HepG2 (cell line): ENCODE results near the gene ITGA2. TPM values are rescaled to one million over a fixed set of nuclear protein-coding genes. Genes with fewer than 3 reads are reported as not detected.

Experiments used
- ATAC-seq: fragments of 200-7000 bp; cut with Tn5 transposase; 3 replicates; pipeline ENCODE4 v1.9.1; 2020; ENCODE audit warnings: mild to moderate bottlenecking, moderate library complexity
- BruUV-seq: library from RNA; stranded (reverse); fragments of 400-500 nt; replicated peaks from 2 replicates; lab custom pipeline; 2021; lab: Mats Ljungman, UMichigan
- CTCF ChIA-PET: fragments of 300-600 bp; formaldehyde crosslinking; extraction: SDS; loops from one replicate; lab custom pipeline; 2021; ENCODE audit warnings: low total read pairs, inconsistent platforms, low intra/inter-chr PET ratio; lab: Yijun Ruan, JAX
- POLR2A ChIA-PET: fragments of 350-600 bp; sonication (Branson Sonifier 250); formaldehyde crosslinking; loops from one replicate; lab custom pipeline; 2020; ENCODE audit warnings: antibody characterized with exemption, inconsistent platforms; lab: Yijun Ruan, JAX
- DNase-seq: peaks from one replicate; pipeline ENCODE4 v3.0.0-alpha.2; 2015; ENCODE audit warnings: low spot score
- FAIRE-seq: peaks from 3 replicates; lab custom pipeline; 2011; peaks lifted over from hg19 to GRCh38; lab: Jason Lieb, UNC
- H2AFZ ChIP-seq: one replicate; pipeline ENCODE4 v1.6.1; 2011; ENCODE audit warnings: low read length, inconsistent platforms
- H3K27ac ChIP-seq: fragments of 300-600 bp; 3 replicates; pipeline ENCODE4 v1.8.0; 2011; ENCODE audit warnings: mixed run types, mild to moderate bottlenecking, mixed read lengths, low read length, inconsistent platforms; ENCODE audit not compliant: insufficient read depth; ENCODE audit errors: extremely low read length
- H3K27me3 ChIP-seq, 2 experiments: fragments of 200-600 bp in 1 of 2; 2 replicates in 1 of 2; 3 replicates in 1 of 2; pipeline versions ENCODE4 v1.6.0 to v1.8.0; 2011; ENCODE audit warnings: low read length in 2 of 2, mild to moderate bottlenecking in 2 of 2, moderate library complexity in 2 of 2, inconsistent platforms in 1 of 2; ENCODE audit not compliant: insufficient read depth in 2 of 2, control insufficient read depth in 1 of 2
- H3K36me3 ChIP-seq, 2 experiments: fragments of 200-600 bp in 1 of 2; replicated peaks in 1 of 2; 2 replicates in 1 of 2; 3 replicates in 1 of 2; pipeline versions ENCODE4 v1.5.1 to v1.8.0; 2011; ENCODE audit warnings: low read length in 2 of 2, inconsistent platforms in 1 of 2; ENCODE audit not compliant: insufficient read depth in 2 of 2, control insufficient read depth in 1 of 2
- H3K4me1 ChIP-seq: 2 replicates; pipeline ENCODE4 v1.5.1; 2012; ENCODE audit warnings: low read length, inconsistent platforms; ENCODE audit not compliant: insufficient read depth
- H3K4me2 ChIP-seq: 2 replicates; pipeline ENCODE4 v1.6.0; 2011; ENCODE audit warnings: low read depth, low read length, inconsistent platforms
- H3K4me3 ChIP-seq, 3 experiments: fragments of 200-600 bp in 1 of 3; sonication (generic), shearing (Covaris generic) in 1 of 3; replicated peaks in 1 of 3; 2 replicates each; pipeline ENCODE4 v1.5.1; 2011 to 2016; ENCODE audit warnings: low read length in 3 of 3, inconsistent platforms in 2 of 3, low read depth in 2 of 3, mild to moderate bottlenecking in 2 of 3, control low read depth in 1 of 3, mixed read lengths in 1 of 3; ENCODE audit not compliant: insufficient read depth in 1 of 3
- H3K79me2 ChIP-seq: one replicate; pipeline ENCODE4 v1.6.1; 2011; ENCODE audit warnings: low read length, inconsistent platforms; ENCODE audit not compliant: insufficient read depth
- H3K9ac ChIP-seq: 2 replicates; pipeline ENCODE4 v1.6.0; 2011; ENCODE audit warnings: mild to moderate bottlenecking, low read depth, low read length, inconsistent platforms; ENCODE audit not compliant: insufficient read depth
- H3K9me3 ChIP-seq: 2 replicates; pipeline ENCODE4 v1.5.1; 2012; ENCODE audit warnings: mild to moderate bottlenecking, low read length
- H4K20me1 ChIP-seq: 2 replicates; pipeline ENCODE4 v1.6.0; 2011; ENCODE audit warnings: inconsistent platforms, mild to moderate bottlenecking, low read length, moderate library complexity; ENCODE audit not compliant: insufficient read depth
- BHLHE40 ChIP-seq: IDR thresholded peaks from 2 replicates; pipeline ENCODE4 v1.6.1; 2011; ENCODE audit warnings: low read length, improper control_type of control experiment
- SCMH1 ChIP-seq: sonication (generic); formaldehyde crosslinking; IDR thresholded peaks from 2 replicates; pipeline ENCODE4 v1.9.0; 2021; ENCODE audit warnings: missing genetic modification reagents, mild to moderate bottlenecking, borderline replicate concordance
- TGIF2 ChIP-seq: IDR thresholded peaks from 2 replicates; pipeline ENCODE4 v1.6.1; 2016; ENCODE audit warnings: control low read depth, missing compliant biosample characterization
- ZNF674 ChIP-seq: sonication (generic); formaldehyde crosslinking; IDR thresholded peaks from 2 replicates; pipeline ENCODE4 v1.5.0; 2020; ENCODE audit warnings: low read depth, mild to moderate bottlenecking, missing genetic modification reagents
- WGBS: methylation state at CpG from one replicate; pipeline ENCODE4 v1.1.6; 2017; ENCODE audit warnings: low lambda C conversion rate; 5-methylcytosine and 5-hydroxymethylcytosine counted together
- in situ Hi-C: cut with HindIII; loops from 2 replicates; pipeline ENCODE4 v1.10.0; 2017; ENCODE audit warnings: low pct_unique_long_range_greater_than_20kb; ENCODE audit not compliant: extremely low pct_ligation_motif_present
- intact Hi-C: fragments of 100-400 bp; cut with micrococcal nuclease; formaldehyde crosslinking; loops from one replicate; pipeline ENCODE4 v1.10.0; 2022; ENCODE audit not compliant: unreplicated experiment
- polyA plus RNA-seq, 8 experiments: library from polyadenylated mRNA; depleted of rRNA in 3 of 8; stranded (reverse) in 7 of 8; unstranded in 1 of 8; fragments of >200 nt; fragmentation: Illumina TruSeq in 4 of 8; extraction: Trizol in 4 of 8; gene quantifications; 2 replicates each; pipeline versions ENCODE4 v1.2.1 to v1.2.3, GENCODE V29; 2011 to 2016; ENCODE audit warnings: low read depth in 4 of 8, missing spikeins in 1 of 8, mixed read lengths in 1 of 8; ENCODE audit not compliant: insufficient read depth in 1 of 8
- total RNA-seq, 5 experiments: library from RNA; depleted of rRNA; stranded (reverse); fragments of >200 nt; fragmentation: Illumina TruSeq; extraction: Trizol; gene quantifications; 2 replicates each; pipeline ENCODE4 v1.2.3, GENCODE V29; 2016; ENCODE audit warnings: low read depth in 1 of 5
- TF ChIP-seq, protein P1 (sequence below): sonication (generic); formaldehyde crosslinking; IDR thresholded peaks from 2 replicates; pipeline ENCODE4 v1.8.0; 2022; ENCODE audit warnings: missing genetic modification reagents, mild to moderate bottlenecking, moderate library complexity, borderline replicate concordance
- TF ChIP-seq, protein P2 (sequence below): sonication (generic); formaldehyde crosslinking; IDR thresholded peaks from 2 replicates; pipeline ENCODE4 v1.8.1; 2023; ENCODE audit warnings: mild to moderate bottlenecking, missing genetic modification reagents

The ITGA2 gene
- total and polyA plus RNA-seq, 2 of the 13 experiments (the other 11 are each of a cell fraction or from before 2014, with no cell fraction given): 15.8 to 58.3 TPM

DNA sequence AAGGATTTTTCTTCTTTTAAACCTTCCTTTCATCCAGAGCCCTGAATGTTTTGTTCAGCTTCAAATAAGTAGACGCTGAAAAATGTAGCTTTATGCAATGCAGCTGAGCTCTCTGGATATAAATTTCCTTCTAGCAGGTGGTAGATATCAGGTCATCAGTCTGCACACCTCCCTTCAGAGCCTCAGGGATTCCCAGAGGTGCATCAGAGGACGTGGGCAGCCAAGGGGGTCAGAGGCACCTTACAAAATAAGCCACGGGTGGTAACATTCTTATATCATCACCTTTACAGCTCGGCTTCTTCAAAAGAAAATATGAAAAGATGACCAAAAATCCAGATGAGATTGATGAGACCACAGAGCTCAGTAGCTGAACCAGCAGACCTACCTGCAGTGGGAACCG, 101.1 kb downstream of the ITGA2 start (continued):
- TF ChIP-seq, protein P1, sequence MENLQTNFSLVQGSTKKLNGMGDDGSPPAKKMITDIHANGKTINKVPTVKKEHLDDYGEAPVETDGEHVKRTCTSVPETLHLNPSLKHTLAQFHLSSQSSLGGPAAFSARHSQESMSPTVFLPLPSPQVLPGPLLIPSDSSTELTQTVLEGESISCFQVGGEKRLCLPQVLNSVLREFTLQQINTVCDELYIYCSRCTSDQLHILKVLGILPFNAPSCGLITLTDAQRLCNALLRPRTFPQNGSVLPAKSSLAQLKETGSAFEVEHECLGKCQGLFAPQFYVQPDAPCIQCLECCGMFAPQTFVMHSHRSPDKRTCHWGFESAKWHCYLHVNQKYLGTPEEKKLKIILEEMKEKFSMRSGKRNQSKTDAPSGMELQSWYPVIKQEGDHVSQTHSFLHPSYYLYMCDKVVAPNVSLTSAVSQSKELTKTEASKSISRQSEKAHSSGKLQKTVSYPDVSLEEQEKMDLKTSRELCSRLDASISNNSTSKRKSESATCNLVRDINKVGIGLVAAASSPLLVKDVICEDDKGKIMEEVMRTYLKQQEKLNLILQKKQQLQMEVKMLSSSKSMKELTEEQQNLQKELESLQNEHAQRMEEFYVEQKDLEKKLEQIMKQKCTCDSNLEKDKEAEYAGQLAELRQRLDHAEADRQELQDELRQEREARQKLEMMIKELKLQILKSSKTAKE (CRISPR knock-in tag): no peak
- TF ChIP-seq, protein P2, sequence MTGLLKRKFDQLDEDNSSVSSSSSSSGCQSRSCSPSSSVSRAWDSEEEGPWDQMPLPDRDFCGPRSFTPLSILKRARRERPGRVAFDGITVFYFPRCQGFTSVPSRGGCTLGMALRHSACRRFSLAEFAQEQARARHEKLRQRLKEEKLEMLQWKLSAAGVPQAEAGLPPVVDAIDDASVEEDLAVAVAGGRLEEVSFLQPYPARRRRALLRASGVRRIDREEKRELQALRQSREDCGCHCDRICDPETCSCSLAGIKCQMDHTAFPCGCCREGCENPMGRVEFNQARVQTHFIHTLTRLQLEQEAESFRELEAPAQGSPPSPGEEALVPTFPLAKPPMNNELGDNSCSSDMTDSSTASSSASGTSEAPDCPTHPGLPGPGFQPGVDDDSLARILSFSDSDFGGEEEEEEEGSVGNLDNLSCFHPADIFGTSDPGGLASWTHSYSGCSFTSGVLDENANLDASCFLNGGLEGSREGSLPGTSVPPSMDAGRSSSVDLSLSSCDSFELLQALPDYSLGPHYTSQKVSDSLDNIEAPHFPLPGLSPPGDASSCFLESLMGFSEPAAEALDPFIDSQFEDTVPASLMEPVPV: no peak
- TF ChIP-seq, all 625 proteins: peak for 0

DNA sequence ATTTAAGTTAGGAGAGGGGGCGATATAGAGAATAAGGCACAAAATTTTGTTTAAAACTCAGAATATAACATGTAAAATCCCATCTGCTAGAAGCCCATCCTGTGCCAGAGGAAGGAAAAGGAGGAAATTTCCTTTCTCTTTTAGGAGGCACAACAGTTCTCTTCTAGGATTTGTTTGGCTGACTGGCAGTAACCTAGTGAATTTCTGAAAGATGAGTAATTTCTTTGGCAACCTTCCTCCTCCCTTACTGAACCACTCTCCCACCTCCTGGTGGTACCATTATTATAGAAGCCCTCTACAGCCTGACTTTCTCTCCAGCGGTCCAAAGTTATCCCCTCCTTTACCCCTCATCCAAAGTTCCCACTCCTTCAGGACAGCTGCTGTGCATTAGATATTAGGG, 102.1 kb downstream of the ITGA2 start:
- Histone ChIP-seq H4K20me1 (peaks cover 3% of the 10 kb centered on the region; the same call in 1 of the 2 replicates), H3K4me1 (peaks cover 9% of the 10 kb centered on the region), H3K4me3 (no peak overlapping the region), H2AFZ (no peak overlapping the region), H3K4me2 (no peak overlapping the region), H3K79me2 (no peaks in the 10 kb centered on the region), H3K9ac (no peak overlapping the region), H3K9me3 (no peaks in the 10 kb centered on the region), H3K36me3 (peaks cover 8 to 58% of the 10 kb centered on the region in 2 experiments), H3K27me3 (no peaks in the 10 kb centered on the region), H3K27ac (no peak overlapping the region)
- DNase-seq (no peak), ATAC-seq (no peak), FAIRE-seq (no peak)
- ChIA-PET POLR2A (no interaction called here), CTCF (no interaction called here)
- no peak for TF ChIP-seq BHLHE40
- no peak for TF ChIP-seq SCMH1 (CRISPR knock-in tag)
- TF ChIP-seq ZNF674 (CRISPR knock-in tag): no peak
- TF ChIP-seq TGIF2 (CRISPR knock-in tag): no peak
- BruUV-seq: no TSS peak
- in situ Hi-C loops (no loop called here), intact Hi-C loops (loop anchor here (10.0 kb wide), 1 partner anchor 56 kb away; no protein-coding TSS in a partner anchor)
- WGBS: 94% methylated on average over 2 of the region's 2 CpGs
